Neural cell (in vitro differentiated cells): ENCODE measurements around the gene CENPL. TPM values are rescaled to one million over a fixed set of nuclear protein-coding genes. Genes with fewer than 3 reads are reported as not detected.
"Not testable (repeated sequence)": the region's sequence is repeated elsewhere in the genome, so short reads cannot be mapped to it uniquely, and the experiment has no call there.

Experiments used
- H2AFZ ChIP-seq: fragments of 200-600, 300-800 bp; sonication (generic), shearing (Covaris generic); 2 replicates; pipeline ENCODE4 v1.6.0; 2014; ENCODE audit warnings: low read depth, mild to moderate bottlenecking, antibody characterized with exemption, low read length, moderate library complexity
- H3F3A ChIP-seq: fragments of 200-600 bp; shearing (Covaris generic); 2 replicates; pipeline ENCODE4 v1.6.1; 2016; ENCODE audit warnings: mild to moderate bottlenecking, moderate library complexity, mixed read lengths, antibody characterized with exemption, low read length; ENCODE audit not compliant: insufficient read depth, poor library complexity, severe bottlenecking
- H3K27ac ChIP-seq: fragments of 200-600, 300-800 bp; sonication (generic), shearing (Covaris generic); 2 replicates; pipeline ENCODE4 v1.5.1; 2014; ENCODE audit warnings: mild to moderate bottlenecking, low read length, moderate library complexity
- H3K27me3 ChIP-seq: fragments of 300-800, 200-600 bp; sonication (generic), shearing (Covaris generic); 2 replicates; pipeline ENCODE4 v1.6.0; 2014; ENCODE audit warnings: mild to moderate bottlenecking, low read depth, low read length, moderate library complexity; ENCODE audit not compliant: insufficient read depth
- H3K36me3 ChIP-seq: fragments of 300-800, 200-600 bp; sonication (generic), shearing (Covaris generic); 2 replicates; pipeline ENCODE4 v1.5.1; 2014; ENCODE audit warnings: mild to moderate bottlenecking, antibody characterized with exemption, low read length, moderate library complexity; ENCODE audit not compliant: insufficient read depth
- H3K4me2 ChIP-seq: fragments of 300-800, 200-600 bp; sonication (generic), shearing (Covaris generic); 2 replicates; pipeline ENCODE4 v1.6.0; 2014; ENCODE audit warnings: mild to moderate bottlenecking, low read length
- H3K4me3 ChIP-seq: fragments of 300-800, 200-600 bp; sonication (generic), shearing (Covaris generic); 2 replicates; pipeline ENCODE4 v1.5.1; 2014; ENCODE audit warnings: mild to moderate bottlenecking, low read length, moderate library complexity
- H3K79me2 ChIP-seq: fragments of 200-600 bp; shearing (Covaris generic); replicated peaks from 2 replicates; pipeline ENCODE4 v1.6.0; 2014; ENCODE audit warnings: mild to moderate bottlenecking, low read length, moderate library complexity; ENCODE audit not compliant: insufficient read depth
- H3K9ac ChIP-seq: fragments of 300-800, 200-600 bp; sonication (generic), shearing (Covaris generic); 2 replicates; pipeline ENCODE4 v1.6.1; 2016; ENCODE audit warnings: mild to moderate bottlenecking, low read length, mixed read lengths
- H3K9me2 ChIP-seq: fragments of 200-600 bp; shearing (Covaris generic); 2 replicates; pipeline ENCODE4 v1.6.1; 2016; ENCODE audit warnings: mild to moderate bottlenecking, low read length, mixed read lengths; ENCODE audit not compliant: insufficient read depth
- H3K9me3 ChIP-seq: fragments of 200-600, 300-800 bp; sonication (generic), shearing (Covaris generic); 2 replicates; pipeline ENCODE4 v1.6.1; 2016; ENCODE audit warnings: mild to moderate bottlenecking, mixed run types, low read length, moderate library complexity, mixed read lengths
- H4K20me1 ChIP-seq: fragments of 200-600 bp; shearing (Covaris generic); 2 replicates; pipeline ENCODE4 v1.6.1; 2016; ENCODE audit warnings: mild to moderate bottlenecking, mixed run types; ENCODE audit not compliant: insufficient read depth
- RAD21 ChIP-seq: fragments of 450-650 bp; conservative IDR thresholded peaks from 2 replicates; pipeline ENCODE4 v1.6.1; 2014; ENCODE audit warnings: antibody characterized with exemption, mild to moderate bottlenecking, moderate library complexity
- TAF1 ChIP-seq: IDR thresholded peaks from 2 replicates; pipeline ENCODE4 v1.6.1; 2012; ENCODE audit warnings: low read depth
- polyA plus RNA-seq: library from polyadenylated mRNA; depleted of rRNA; stranded (reverse); fragments of >200 nt; gene quantifications from 2 replicates; pipeline ENCODE4 v1.2.3, GENCODE V29; 2014
- TF ChIP-seq, protein P1 (sequence below): IDR thresholded peaks from 2 replicates; pipeline ENCODE4 v1.6.1; 2012; ENCODE audit warnings: borderline replicate concordance
- TF ChIP-seq, protein P2 (sequence below): fragments of 450-650 bp; IDR thresholded peaks from 2 replicates; pipeline ENCODE4 v1.5.1; 2014; ENCODE audit warnings: antibody characterized with exemption, mild to moderate bottlenecking, moderate library complexity; ENCODE audit not compliant: poor library complexity, severe bottlenecking

CENPL gene
- polyA plus RNA-seq, 1 donor from 2014 or later: 6.4 TPM

GRCh38 chr1:173768827-173769226 lies 55.9 kb downstream of the CENPL start:
- Histone ChIP-seq H3K9ac (no peak overlapping the region), H3K27me3 (no peaks in the 10 kb centered on the region), H3K79me2 (no peaks in the 10 kb centered on the region), H3K27ac (no peak overlapping the region), H3F3A (no peaks in the 10 kb centered on the region), H4K20me1 (no peaks in the 10 kb centered on the region), H3K9me3 (peaks cover 3% of the 10 kb centered on the region), H3K4me3 (no peak overlapping the region), H3K9me2 (no peaks in the 10 kb centered on the region), H3K36me3 (peaks cover 7% of the 10 kb centered on the region), H2AFZ (no peak overlapping the region), H3K4me2 (no peak overlapping the region)
- TF ChIP-seq, protein P1, sequence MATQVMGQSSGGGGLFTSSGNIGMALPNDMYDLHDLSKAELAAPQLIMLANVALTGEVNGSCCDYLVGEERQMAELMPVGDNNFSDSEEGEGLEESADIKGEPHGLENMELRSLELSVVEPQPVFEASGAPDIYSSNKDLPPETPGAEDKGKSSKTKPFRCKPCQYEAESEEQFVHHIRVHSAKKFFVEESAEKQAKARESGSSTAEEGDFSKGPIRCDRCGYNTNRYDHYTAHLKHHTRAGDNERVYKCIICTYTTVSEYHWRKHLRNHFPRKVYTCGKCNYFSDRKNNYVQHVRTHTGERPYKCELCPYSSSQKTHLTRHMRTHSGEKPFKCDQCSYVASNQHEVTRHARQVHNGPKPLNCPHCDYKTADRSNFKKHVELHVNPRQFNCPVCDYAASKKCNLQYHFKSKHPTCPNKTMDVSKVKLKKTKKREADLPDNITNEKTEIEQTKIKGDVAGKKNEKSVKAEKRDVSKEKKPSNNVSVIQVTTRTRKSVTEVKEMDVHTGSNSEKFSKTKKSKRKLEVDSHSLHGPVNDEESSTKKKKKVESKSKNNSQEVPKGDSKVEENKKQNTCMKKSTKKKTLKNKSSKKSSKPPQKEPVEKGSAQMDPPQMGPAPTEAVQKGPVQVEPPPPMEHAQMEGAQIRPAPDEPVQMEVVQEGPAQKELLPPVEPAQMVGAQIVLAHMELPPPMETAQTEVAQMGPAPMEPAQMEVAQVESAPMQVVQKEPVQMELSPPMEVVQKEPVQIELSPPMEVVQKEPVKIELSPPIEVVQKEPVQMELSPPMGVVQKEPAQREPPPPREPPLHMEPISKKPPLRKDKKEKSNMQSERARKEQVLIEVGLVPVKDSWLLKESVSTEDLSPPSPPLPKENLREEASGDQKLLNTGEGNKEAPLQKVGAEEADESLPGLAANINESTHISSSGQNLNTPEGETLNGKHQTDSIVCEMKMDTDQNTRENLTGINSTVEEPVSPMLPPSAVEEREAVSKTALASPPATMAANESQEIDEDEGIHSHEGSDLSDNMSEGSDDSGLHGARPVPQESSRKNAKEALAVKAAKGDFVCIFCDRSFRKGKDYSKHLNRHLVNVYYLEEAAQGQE: no peak
- no peak for TF ChIP-seq TAF1

DNA sequence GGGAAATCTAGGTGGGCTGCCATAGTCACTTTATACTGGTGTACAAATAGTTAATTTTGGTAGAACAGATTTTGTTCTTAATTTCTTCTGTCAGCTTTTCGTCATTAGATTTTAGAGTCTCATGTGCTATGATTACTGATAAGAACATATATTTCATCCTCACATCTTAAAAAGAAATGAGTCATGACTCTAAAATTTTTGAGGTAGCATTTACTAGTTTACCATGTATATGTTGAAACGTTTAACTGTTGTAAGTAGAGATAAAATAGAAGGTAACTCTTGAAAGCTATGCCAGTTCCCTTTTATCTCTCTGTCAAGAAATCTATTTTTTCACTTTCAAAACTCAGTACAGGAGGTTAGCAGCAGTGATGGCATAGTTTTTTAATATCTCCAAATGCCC lies 56.5 kb downstream of the CENPL start:
- Histone ChIP-seq H3K27ac (no peak overlapping the region), H4K20me1 (no peaks in the 10 kb centered on the region), H3F3A (no peaks in the 10 kb centered on the region), H3K27me3 (no peaks in the 10 kb centered on the region), H3K9ac (no peak overlapping the region), H3K9me3 (peaks cover 4% of the 10 kb centered on the region), H2AFZ (no peak overlapping the region), H3K9me2 (no peaks in the 10 kb centered on the region), H3K36me3 (peaks cover 7% of the 10 kb centered on the region), H3K4me3 (no peak overlapping the region), H3K4me2 (no peak overlapping the region), H3K79me2 (no peaks in the 10 kb centered on the region)
- no peak for TF ChIP-seq RAD21
- TF ChIP-seq, protein P1: no peak
- TF ChIP-seq, protein P2, sequence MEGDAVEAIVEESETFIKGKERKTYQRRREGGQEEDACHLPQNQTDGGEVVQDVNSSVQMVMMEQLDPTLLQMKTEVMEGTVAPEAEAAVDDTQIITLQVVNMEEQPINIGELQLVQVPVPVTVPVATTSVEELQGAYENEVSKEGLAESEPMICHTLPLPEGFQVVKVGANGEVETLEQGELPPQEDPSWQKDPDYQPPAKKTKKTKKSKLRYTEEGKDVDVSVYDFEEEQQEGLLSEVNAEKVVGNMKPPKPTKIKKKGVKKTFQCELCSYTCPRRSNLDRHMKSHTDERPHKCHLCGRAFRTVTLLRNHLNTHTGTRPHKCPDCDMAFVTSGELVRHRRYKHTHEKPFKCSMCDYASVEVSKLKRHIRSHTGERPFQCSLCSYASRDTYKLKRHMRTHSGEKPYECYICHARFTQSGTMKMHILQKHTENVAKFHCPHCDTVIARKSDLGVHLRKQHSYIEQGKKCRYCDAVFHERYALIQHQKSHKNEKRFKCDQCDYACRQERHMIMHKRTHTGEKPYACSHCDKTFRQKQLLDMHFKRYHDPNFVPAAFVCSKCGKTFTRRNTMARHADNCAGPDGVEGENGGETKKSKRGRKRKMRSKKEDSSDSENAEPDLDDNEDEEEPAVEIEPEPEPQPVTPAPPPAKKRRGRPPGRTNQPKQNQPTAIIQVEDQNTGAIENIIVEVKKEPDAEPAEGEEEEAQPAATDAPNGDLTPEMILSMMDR: no peak

DNA sequence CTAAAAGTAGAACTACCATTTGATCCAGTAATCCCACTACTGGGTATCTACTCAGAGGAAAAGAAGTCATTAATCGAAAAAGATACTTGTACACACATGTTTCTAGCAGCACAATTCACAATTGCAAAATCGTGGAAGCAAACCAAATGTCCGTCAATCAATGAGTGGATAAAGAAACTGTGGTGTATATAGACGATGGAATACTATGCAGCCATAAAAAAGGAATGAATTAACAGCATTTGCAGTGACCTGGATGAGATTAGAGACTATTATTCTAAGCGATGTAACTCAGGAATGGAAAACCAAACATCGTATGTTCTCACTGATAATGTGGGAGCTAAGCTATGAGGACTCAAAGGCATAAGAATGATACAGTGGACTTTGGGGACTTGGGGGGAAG lies 60.4 kb downstream of the CENPL start:
- H3F3A ChIP-seq, H3K9me3 ChIP-seq, H3K27ac ChIP-seq, H3K79me2 ChIP-seq, H4K20me1 ChIP-seq, H3K9me2 ChIP-seq, H3K4me2 ChIP-seq, H3K4me3 ChIP-seq, H3K9ac ChIP-seq, H3K27me3 ChIP-seq, H2AFZ ChIP-seq: not testable (repeated sequence)
- peaks cover 10% of the 10 kb centered on the region for H3K36me3 ChIP-seq
